ENCODE results near the gene BRAP.

GRCh38 chr12:111600205-111600642 lies 85.5 kb downstream of the BRAP start:
- TF ChIP-seq POLR2A (IDR thresholded peaks at IDR 0.05) (no peak), POLR2AphosphoS5 (IDR thresholded peaks at IDR 0.05) (no peak)
- TF ChIP-seq, protein P1, sequence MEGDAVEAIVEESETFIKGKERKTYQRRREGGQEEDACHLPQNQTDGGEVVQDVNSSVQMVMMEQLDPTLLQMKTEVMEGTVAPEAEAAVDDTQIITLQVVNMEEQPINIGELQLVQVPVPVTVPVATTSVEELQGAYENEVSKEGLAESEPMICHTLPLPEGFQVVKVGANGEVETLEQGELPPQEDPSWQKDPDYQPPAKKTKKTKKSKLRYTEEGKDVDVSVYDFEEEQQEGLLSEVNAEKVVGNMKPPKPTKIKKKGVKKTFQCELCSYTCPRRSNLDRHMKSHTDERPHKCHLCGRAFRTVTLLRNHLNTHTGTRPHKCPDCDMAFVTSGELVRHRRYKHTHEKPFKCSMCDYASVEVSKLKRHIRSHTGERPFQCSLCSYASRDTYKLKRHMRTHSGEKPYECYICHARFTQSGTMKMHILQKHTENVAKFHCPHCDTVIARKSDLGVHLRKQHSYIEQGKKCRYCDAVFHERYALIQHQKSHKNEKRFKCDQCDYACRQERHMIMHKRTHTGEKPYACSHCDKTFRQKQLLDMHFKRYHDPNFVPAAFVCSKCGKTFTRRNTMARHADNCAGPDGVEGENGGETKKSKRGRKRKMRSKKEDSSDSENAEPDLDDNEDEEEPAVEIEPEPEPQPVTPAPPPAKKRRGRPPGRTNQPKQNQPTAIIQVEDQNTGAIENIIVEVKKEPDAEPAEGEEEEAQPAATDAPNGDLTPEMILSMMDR (IDR thresholded peaks at IDR 0.05 in 8 of 11, conservative IDR thresholded peaks at IDR 0.05 in 3 of 11) = no peak

All from spleen (tissue), 7 donors.